Right atrium auricular region (tissue), 2 donors: ENCODE measurements around the gene PRTFDC1. TPM values are rescaled to one million over a fixed set of nuclear protein-coding genes. Genes with fewer than 3 reads are reported as not detected.
"Not testable (repeated sequence)": the region's sequence is repeated elsewhere in the genome, so short reads cannot be mapped to it uniquely, and the experiment has no call there.

Experiments used
- DNase-seq: peaks from one replicate; pipeline ENCODE4 v3.0.0-alpha.2; 2019; ENCODE audit warnings: low spot score
- H3K27ac ChIP-seq, 2 donors: fragments of 200-600 bp; sonication (generic); 1 replicate in 1 of 2; 2 replicates in 1 of 2; pipeline ENCODE4 v1.5.1; 2016 to 2019
- H3K27me3 ChIP-seq, 2 donors: fragments of 200-600 bp; sonication (generic); one replicate each; pipeline versions ENCODE4 v1.5.1 to v1.6.0; 2017 to 2019
- H3K36me3 ChIP-seq: fragments of 200-600 bp; sonication (generic); one replicate; pipeline ENCODE4 v1.5.1; 2016
- H3K4me1 ChIP-seq, 2 donors: fragments of 200-600 bp; sonication (generic); one replicate each; pipeline versions ENCODE4 v1.5.1 to v1.6.0; 2017 to 2019
- H3K4me3 ChIP-seq, 2 donors: fragments of 200-600 bp; sonication (generic); 1 replicate in 1 of 2; 2 replicates in 1 of 2; pipeline ENCODE4 v1.5.1; 2017 to 2019; ENCODE audit warnings: mild to moderate bottlenecking in 1 of 2, moderate library complexity in 1 of 2
- H3K9me3 ChIP-seq, 2 donors: fragments of 200-600 bp; sonication (generic); one replicate each; pipeline ENCODE4 v1.5.1; 2019
- CTCF ChIP-seq, 2 donors: fragments of 200-600 bp; sonication (generic); IDR thresholded peaks; one replicate each; pipeline ENCODE4 v1.5.1; 2019; ENCODE audit warnings: antibody characterized with exemption in 2 of 2
- total RNA-seq, 2 donors: library from RNA; depleted of rRNA; stranded (reverse); fragments of >200 nt; gene quantifications; one replicate each; pipeline ENCODE4 v1.1.0, GENCODE V29; 2016

PRTFDC1 gene
- total RNA-seq, 2 donors from 2014 or later = 4.0 to 5.6 TPM

DNA sequence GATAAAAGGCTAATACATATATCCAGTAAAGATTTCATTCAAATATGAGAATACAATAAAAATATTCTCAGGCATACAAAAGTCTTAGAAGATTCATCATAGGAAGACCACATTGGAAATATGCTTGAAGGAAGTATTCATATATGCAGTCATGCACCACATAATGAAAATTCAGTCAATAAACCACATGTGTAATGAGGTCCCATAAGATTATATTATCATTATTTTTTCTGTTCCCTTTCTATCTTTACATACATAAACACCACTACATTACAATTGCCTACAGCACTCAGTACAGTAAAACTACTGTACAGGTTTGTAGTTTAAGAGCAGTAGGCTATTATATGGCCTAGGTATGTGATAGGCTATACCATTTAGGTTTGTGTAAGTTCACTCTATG is 111.6 kb downstream of the PRTFDC1 start:
- H3K4me1 ChIP-seq = no peaks in the 10 kb centered on the region
- no peak for DNase-seq
- H3K36me3 ChIP-seq = no peaks in the 10 kb centered on the region
- H3K4me3 ChIP-seq = no peak overlapping the region
- no peak overlapping the region for H3K27ac ChIP-seq
- H3K9me3 ChIP-seq = peaks cover 0 to 11% of the 10 kb centered on the region in 2 donors
- H3K27me3 ChIP-seq = no peaks in the 10 kb centered on the region
- TF ChIP-seq CTCF (IDR thresholded peaks at IDR 0.05) = no peak

DNA sequence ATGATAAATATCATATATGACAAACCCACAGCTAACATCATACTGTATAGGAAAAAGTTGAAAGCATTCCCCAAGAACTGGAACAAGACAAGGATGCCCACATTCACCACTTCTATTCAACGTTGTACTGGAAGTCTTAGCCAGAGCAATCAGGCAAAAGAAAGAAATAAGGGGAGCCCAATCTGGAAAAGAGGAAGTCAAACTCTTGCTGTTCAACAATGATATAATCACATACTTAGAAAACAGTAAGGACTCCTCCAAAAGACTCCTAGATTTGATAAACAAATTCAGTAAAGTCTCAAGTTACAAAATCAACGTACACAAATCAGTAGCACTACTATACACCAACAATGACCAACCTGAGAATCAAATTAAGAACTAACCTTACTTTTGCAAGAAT is 114.6 kb downstream of the PRTFDC1 start:
- not testable (repeated sequence) for H3K27ac ChIP-seq, H3K36me3 ChIP-seq, DNase-seq, H3K4me1 ChIP-seq, H3K27me3 ChIP-seq, H3K4me3 ChIP-seq
- H3K9me3 ChIP-seq = peaks cover 0 to 11% of the 10 kb centered on the region in 2 donors

DNA sequence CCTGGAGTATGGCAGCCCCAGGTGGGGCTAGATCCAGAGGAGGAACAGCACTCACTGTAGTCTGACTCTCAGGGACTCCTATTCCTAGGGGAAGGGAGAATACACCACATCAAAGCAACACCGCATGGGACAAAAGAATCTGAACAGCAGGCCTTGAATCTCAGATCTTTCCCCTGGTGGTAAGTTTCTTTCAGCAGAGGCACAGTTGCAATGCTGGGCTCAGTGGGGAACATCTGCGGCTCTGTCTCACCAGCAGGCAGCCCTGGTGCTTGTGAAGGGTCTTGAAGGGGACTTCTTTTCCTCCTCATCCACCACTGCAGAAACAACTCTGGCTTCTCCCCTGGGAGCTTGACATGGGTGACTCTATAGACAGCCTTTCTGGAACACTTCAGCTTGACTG is 117.5 kb downstream of the PRTFDC1 start:
- no peak for DNase-seq
- Histone ChIP-seq H3K4me1 (no peaks in the 10 kb centered on the region), H3K27me3 (no peaks in the 10 kb centered on the region), H3K4me3 (no peak overlapping the region), H3K36me3 (no peaks in the 10 kb centered on the region), H3K9me3 (peaks cover 0 to 11% of the 10 kb centered on the region in 2 donors), H3K27ac (no peak overlapping the region)
- no peak for TF ChIP-seq CTCF (IDR thresholded peaks at IDR 0.05)

GRCh38 chr10:24826009-24826408 is 126.4 kb downstream of the PRTFDC1 start:
- Histone ChIP-seq H3K4me3 (no peak overlapping the region), H3K27ac (no peak overlapping the region)
- no peak for TF ChIP-seq CTCF (IDR thresholded peaks at IDR 0.05)

DNA sequence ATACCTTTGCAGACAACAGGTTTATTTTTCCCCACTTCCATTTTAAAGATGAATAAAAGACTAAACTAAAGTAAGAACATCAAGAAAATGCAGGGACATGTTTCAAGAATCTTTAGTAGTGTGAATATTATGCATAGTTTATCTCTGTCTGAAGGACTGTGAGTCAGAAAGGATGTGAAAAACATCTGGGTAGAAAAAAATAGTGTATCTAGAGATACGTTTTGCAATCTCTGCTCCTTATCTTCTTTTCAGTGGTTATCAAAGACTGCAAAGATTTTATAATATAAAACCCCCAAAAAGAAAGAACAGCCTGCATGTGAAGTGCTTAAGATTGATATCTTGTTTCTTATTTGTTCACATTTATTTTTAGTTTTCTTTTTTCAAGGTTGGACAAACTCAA is 126.9 kb downstream of the PRTFDC1 start:
- DNase-seq = no peak
- Histone ChIP-seq H3K27ac (no peak overlapping the region), H3K4me1 (peaks cover 0 to 5% of the 10 kb centered on the region in 2 donors)

More at GRCh38 chr10:24826009-24826408, 126.4 kb downstream of the PRTFDC1 start:
- DNase-seq = no peak
- Histone ChIP-seq H3K4me1 (peaks cover 0 to 5% of the 10 kb centered on the region in 2 donors), H3K9me3 (no peaks in the 10 kb centered on the region), H3K27me3 (no peaks in the 10 kb centered on the region), H3K36me3 (no peaks in the 10 kb centered on the region)

GRCh38 chr10:24824536-24824935 is 127.9 kb downstream of the PRTFDC1 start:
- H3K27ac ChIP-seq = no peak overlapping the region
- no peaks in the 10 kb centered on the region for H3K36me3 ChIP-seq
- no peak for TF ChIP-seq CTCF (IDR thresholded peaks at IDR 0.05)
- H3K4me3 ChIP-seq = no peak overlapping the region
- peaks cover 0 to 5% of the 10 kb centered on the region in 2 donors for H3K4me1 ChIP-seq
- H3K9me3 ChIP-seq = no peaks in the 10 kb centered on the region
- H3K27me3 ChIP-seq = no peaks in the 10 kb centered on the region
- DNase-seq = no peak

More for the DNA sequence above, 126.9 kb downstream of the PRTFDC1 start:
- Histone ChIP-seq H3K4me3 (no peak overlapping the region), H3K9me3 (no peaks in the 10 kb centered on the region), H3K36me3 (no peaks in the 10 kb centered on the region), H3K27me3 (no peaks in the 10 kb centered on the region)
- no peak for TF ChIP-seq CTCF (IDR thresholded peaks at IDR 0.05)
